Lower lobe of right lung (tissue), 2 donors: ENCODE measurements around the gene TACSTD2. TPM values are rescaled to one million over a fixed set of nuclear protein-coding genes. Genes with fewer than 3 reads are reported as not detected.
"Not testable (repeated sequence)": the region's sequence is repeated elsewhere in the genome, so short reads cannot be mapped to it uniquely, and the experiment has no call there.

ENCODE experiments used
- ATAC-seq, 2 donors: fragments of 200-7000 bp; cut with Tn5 transposase; one replicate each; pipeline ENCODE4 v1.9.1; 2020 to 2022; ENCODE audit warnings: mild to moderate bottlenecking in 2 of 2, moderate library complexity in 2 of 2
- DNase-seq: peaks from one replicate; pipeline ENCODE4 v3.0.0-alpha.2; 2020
- H3K27ac ChIP-seq: fragments of 200-600 bp; one replicate; pipeline ENCODE4 v1.8.0; 2022
- H3K27me3 ChIP-seq: fragments of 200-600 bp; one replicate; pipeline ENCODE4 v1.8.0; 2022; ENCODE audit warnings: low read depth
- H3K36me3 ChIP-seq: fragments of 200-600 bp; one replicate; pipeline ENCODE4 v1.8.0; 2022; ENCODE audit warnings: mild to moderate bottlenecking
- H3K4me1 ChIP-seq: fragments of 200-600 bp; one replicate; pipeline ENCODE4 v1.8.0; 2022
- H3K4me3 ChIP-seq: fragments of 200-600 bp; one replicate; pipeline ENCODE4 v1.8.0; 2022; ENCODE audit warnings: mild to moderate bottlenecking
- H3K9me3 ChIP-seq: fragments of 200-600 bp; one replicate; pipeline ENCODE4 v1.8.0; 2022
- CTCF ChIP-seq: fragments of 200-600 bp; IDR thresholded peaks from one replicate; pipeline ENCODE4 v1.8.0; 2022; ENCODE audit warnings: antibody characterized with exemption, mild to moderate bottlenecking
- intact Hi-C: fragments of 100-400 bp; cut with DNase I; formaldehyde crosslinking; loops from one replicate; pipeline ENCODE4 v1.11.0; 2022
- total RNA-seq: library from RNA; stranded (reverse); fragmentation: NEBNext Ultra II Directional; extraction: Animal tissue kit (Norgen Biotek cat#: 25700); gene quantifications from one replicate; pipeline ENCODE4 v1.2.1, GENCODE V29; 2021
- donor health status: DM: no; HTN: yes; CAD: no; lungs with severe emphysema.

Gene TACSTD2
- total RNA-seq, 1 donor from 2014 or later: 69.9 TPM

- no peaks in the 10 kb centered on the region for H3K36me3 ChIP-seq
- DNase-seq (no peak), ATAC-seq (no peak)
- H3K4me1 ChIP-seq: peaks cover 37% of the 10 kb centered on the region
- H3K4me3 ChIP-seq: no peak overlapping the region
- H3K27me3 ChIP-seq: no peaks in the 10 kb centered on the region
- H3K9me3 ChIP-seq: no peaks in the 10 kb centered on the region
- H3K27ac ChIP-seq: peak overlapping the region; percentile 82
- TF ChIP-seq CTCF: no peak
- intact Hi-C loops: no loop called here
These were observed 6.4 kb upstream of the TACSTD2 start for GRCh38 chr1:58583496-58583895.

- not testable (repeated sequence) for H3K9me3 ChIP-seq, H3K27ac ChIP-seq, ATAC-seq
These were observed 5.1 kb upstream of the TACSTD2 start for GRCh38 chr1:58582143-58582542.

GRCh38 chr1:58581641-58582040 is 4.6 kb upstream of the TACSTD2 start:
- ATAC-seq: no peak
- intact Hi-C loops: no loop called here
- no peak overlapping the region for H3K27ac ChIP-seq
- no peak for DNase-seq
- H3K4me3 ChIP-seq: no peak overlapping the region
- TF ChIP-seq CTCF: no peak
- H3K9me3 ChIP-seq: no peaks in the 10 kb centered on the region
- peaks cover 7% of the 10 kb centered on the region for H3K27me3 ChIP-seq
- no peaks in the 10 kb centered on the region for H3K36me3 ChIP-seq
- H3K4me1 ChIP-seq: peaks cover 53% of the 10 kb centered on the region

More at GRCh38 chr1:58582143-58582542, 5.1 kb upstream of the TACSTD2 start:
- H3K27me3 ChIP-seq, H3K4me3 ChIP-seq, DNase-seq, H3K36me3 ChIP-seq, intact Hi-C loops: not testable (repeated sequence)
- peaks cover 50% of the 10 kb centered on the region for H3K4me1 ChIP-seq

- intact Hi-C loops: no loop called here
- H3K27ac ChIP-seq: no peak overlapping the region
- no peak overlapping the region for H3K4me3 ChIP-seq
- TF ChIP-seq CTCF: no peak
- H3K27me3 ChIP-seq: peaks cover 15% of the 10 kb centered on the region
- H3K9me3 ChIP-seq: no peaks in the 10 kb centered on the region
- no peaks in the 10 kb centered on the region for H3K36me3 ChIP-seq
- H3K4me1 ChIP-seq: peaks cover 43% of the 10 kb centered on the region
- DNase-seq: no peak
- no peak for ATAC-seq
These were observed 3.1 kb upstream of the TACSTD2 start for GRCh38 chr1:58580186-58580585.

- intact Hi-C loops: no loop called here
- no peak for TF ChIP-seq CTCF
- Histone ChIP-seq H3K27me3 (peaks cover 15% of the 10 kb centered on the region), H3K4me1 (peaks cover 23% of the 10 kb centered on the region), H3K9me3 (no peaks in the 10 kb centered on the region), H3K36me3 (no peaks in the 10 kb centered on the region), H3K27ac (peak overlapping the region; percentile 86), H3K4me3 (peak overlapping the region; percentile 55)
- no peak for DNase-seq
- ATAC-seq: peak in 1 of 2 donors; percentile 0
These were observed 590 bp upstream of the TACSTD2 start for GRCh38 chr1:58577654-58578030.

GRCh38 chr1:58576325-58576726 is 726 bp downstream of the TACSTD2 start:
- peak overlapping the region; percentile 86 for H3K27ac ChIP-seq

More at GRCh38 chr1:58576325-58576726, 726 bp downstream of the TACSTD2 start:
- intact Hi-C loops: no loop called here
- DNase-seq: peak; percentile 82
- TF ChIP-seq CTCF: no peak
- no peaks in the 10 kb centered on the region for H3K9me3 ChIP-seq
- ATAC-seq: peak; percentile 62 to 71
- no peaks in the 10 kb centered on the region for H3K36me3 ChIP-seq
- peaks cover 23% of the 10 kb centered on the region for H3K4me1 ChIP-seq
- peak overlapping the region; percentile 55 for H3K4me3 ChIP-seq
- H3K27me3 ChIP-seq: peaks cover 15% of the 10 kb centered on the region
